Calu3 (cell line): ENCODE results near the gene RNF44. TPM values are rescaled to one million over a fixed set of nuclear protein-coding genes. Genes with fewer than 3 reads are reported as not detected.
A peak's percentile ranks its signal among the peaks of the same experiment; 100 is the strongest.

Experiments
- Bru-seq: library from RNA; stranded (reverse); fragments of 400-500 nt; gene quantifications from one replicate; lab custom pipeline; 2021; lab: Mats Ljungman, UMichigan
- BruChase-seq, 2 experiments: library from RNA; stranded (reverse); fragments of 400-500 nt; gene quantifications; one replicate each; lab custom pipeline; 2021; lab: Mats Ljungman, UMichigan
- BruUV-seq: library from RNA; stranded (reverse); fragments of 400-500 nt; replicated peaks from 2 replicates; lab custom pipeline; 2021; lab: Mats Ljungman, UMichigan
- CTCF ChIA-PET: fragments of 300-600 bp; sonication (Branson Sonifier 250); formaldehyde crosslinking; loops from one replicate; lab custom pipeline; 2022; ENCODE audit warnings: antibody characterized with exemption; lab: Charles Lee
- DNase-seq: peaks from one replicate; pipeline ENCODE4 v3.0.0; 2022
- H3K27ac Mint-ChIP-seq: one replicate; pipeline ENCODE4 v1.8.0; 2022; ENCODE audit warnings: mixed read lengths; ENCODE audit not compliant: unreplicated experiment
- H3K27me3 Mint-ChIP-seq: one replicate; pipeline ENCODE4 v1.8.0; 2022; ENCODE audit warnings: mixed read lengths; ENCODE audit not compliant: unreplicated experiment
- H3K36me3 Mint-ChIP-seq: one replicate; pipeline ENCODE4 v1.8.0; 2022; ENCODE audit warnings: mild to moderate bottlenecking, moderate library complexity, mixed read lengths; ENCODE audit not compliant: insufficient read depth, unreplicated experiment
- H3K4me1 Mint-ChIP-seq: one replicate; pipeline ENCODE4 v1.8.0; 2022; ENCODE audit warnings: mild to moderate bottlenecking, low read depth, mixed read lengths; ENCODE audit not compliant: unreplicated experiment
- H3K4me3 Mint-ChIP-seq: one replicate; pipeline ENCODE4 v1.8.0; 2022; ENCODE audit warnings: mild to moderate bottlenecking, low read depth, moderate library complexity, mixed read lengths; ENCODE audit not compliant: unreplicated experiment
- H3K9me3 Mint-ChIP-seq: one replicate; pipeline ENCODE4 v1.8.0; 2022; ENCODE audit warnings: low read depth, mixed read lengths; ENCODE audit not compliant: unreplicated experiment
- intact Hi-C: fragments of 100-400 bp; cut with micrococcal nuclease; formaldehyde crosslinking; loops from one replicate; pipeline ENCODE4 v1.10.0; 2022; ENCODE audit not compliant: unreplicated experiment
- long read RNA-seq: library from polyadenylated mRNA; stranded (forward); transcript quantifications from one replicate; pipeline ENCODE4 v2.0.0, GENCODE V29; 2022
- total RNA-seq: library from RNA; stranded (reverse); gene quantifications from 2 replicates; pipeline ENCODE4 v1.2.3, GENCODE V29; 2022
- TF ChIP-seq, protein P1 (sequence below): fragments of 200-600 bp; IDR thresholded peaks from one replicate; pipeline ENCODE4 v1.8.0; 2022; ENCODE audit warnings: antibody characterized with exemption; ENCODE audit not compliant: unreplicated experiment

The RNF44 gene
- total RNA-seq (76.9 and 82.3 TPM in 2 replicates), Bru-seq, nascent RNA (percentile 73 among the genes with signal in this experiment), BruChase-seq, experiment 1, labeled RNA remaining after a 6-hour chase (percentile 90 among the genes with signal in this experiment), BruChase-seq, experiment 2, labeled RNA remaining after a 2-hour chase (percentile 93 among the genes with signal in this experiment)
- long read RNA-seq, partial matches to known transcripts: 4 of 58 reads
- long read RNA-seq, other reads (novel, unspliced or antisense): 53 of 58 reads

DNA sequence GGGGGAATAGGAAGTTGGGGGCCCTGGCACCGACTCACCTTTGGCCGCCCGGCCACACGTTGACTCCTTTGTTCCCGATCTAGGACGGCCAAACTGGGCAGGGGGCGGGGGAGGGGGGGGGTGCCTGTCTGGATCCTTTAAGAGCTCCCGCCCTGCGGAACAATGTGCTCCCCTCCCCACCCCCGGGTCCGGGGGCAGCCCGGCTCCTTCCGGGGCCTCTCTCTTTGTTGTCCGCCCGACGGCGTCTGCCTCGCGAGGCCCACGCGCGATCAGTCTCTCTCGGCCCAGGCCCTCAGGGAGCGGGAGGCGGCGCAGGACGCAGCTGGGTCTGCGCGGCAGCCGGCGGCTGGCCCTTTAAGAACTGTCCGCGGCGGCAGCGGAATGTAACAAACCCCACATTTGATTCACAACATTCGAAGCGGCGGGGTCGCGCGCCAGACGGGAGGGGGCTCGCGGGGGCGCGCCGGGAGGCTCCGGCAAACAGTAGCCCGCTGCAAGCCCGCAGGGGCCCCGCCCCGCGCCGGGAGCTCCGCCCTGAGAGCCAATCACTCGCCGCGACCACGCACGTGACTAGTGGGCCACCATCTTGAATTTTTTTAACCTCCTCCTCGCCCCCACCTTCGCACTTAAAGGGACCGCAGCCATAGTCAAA lies at the start of gene RNF44:
Gene RNF44 (minus strand): TSS at position 501 of the 652 bp plus-strand sequence. CDS start 4,930 bp downstream, outside the sequence.
- Mint-ChIP-seq H3K4me1 (peaks cover 74% of the 10 kb centered on the region), H3K36me3 (peaks cover 56% of the 10 kb centered on the region), H3K27me3 (no peaks in the 10 kb centered on the region), H3K4me3 (peak within 1 kb of the TSS; percentile 96), H3K9me3 (no peaks in the 10 kb centered on the region), H3K27ac (peak within 1 kb of the TSS; percentile 97)
- intact Hi-C loops: loop anchor here (5.0 kb wide), 1 partner anchor 120 kb away; the partner anchor contains the start of gene CLTB
- TF ChIP-seq, protein P1, sequence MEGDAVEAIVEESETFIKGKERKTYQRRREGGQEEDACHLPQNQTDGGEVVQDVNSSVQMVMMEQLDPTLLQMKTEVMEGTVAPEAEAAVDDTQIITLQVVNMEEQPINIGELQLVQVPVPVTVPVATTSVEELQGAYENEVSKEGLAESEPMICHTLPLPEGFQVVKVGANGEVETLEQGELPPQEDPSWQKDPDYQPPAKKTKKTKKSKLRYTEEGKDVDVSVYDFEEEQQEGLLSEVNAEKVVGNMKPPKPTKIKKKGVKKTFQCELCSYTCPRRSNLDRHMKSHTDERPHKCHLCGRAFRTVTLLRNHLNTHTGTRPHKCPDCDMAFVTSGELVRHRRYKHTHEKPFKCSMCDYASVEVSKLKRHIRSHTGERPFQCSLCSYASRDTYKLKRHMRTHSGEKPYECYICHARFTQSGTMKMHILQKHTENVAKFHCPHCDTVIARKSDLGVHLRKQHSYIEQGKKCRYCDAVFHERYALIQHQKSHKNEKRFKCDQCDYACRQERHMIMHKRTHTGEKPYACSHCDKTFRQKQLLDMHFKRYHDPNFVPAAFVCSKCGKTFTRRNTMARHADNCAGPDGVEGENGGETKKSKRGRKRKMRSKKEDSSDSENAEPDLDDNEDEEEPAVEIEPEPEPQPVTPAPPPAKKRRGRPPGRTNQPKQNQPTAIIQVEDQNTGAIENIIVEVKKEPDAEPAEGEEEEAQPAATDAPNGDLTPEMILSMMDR: no peak
- no TSS peak for BruUV-seq
- peak; percentile 100 for DNase-seq
- CTCF ChIA-PET: interaction anchor here (0.6 to 3.6 kb wide), 10 partner anchors 13 to 124 kb away, joined by 3 to 19 read pairs (median 8); partner anchors contain the start of genes CDHR2, EIF4E1B, FAF2 and SNCB

DNA sequence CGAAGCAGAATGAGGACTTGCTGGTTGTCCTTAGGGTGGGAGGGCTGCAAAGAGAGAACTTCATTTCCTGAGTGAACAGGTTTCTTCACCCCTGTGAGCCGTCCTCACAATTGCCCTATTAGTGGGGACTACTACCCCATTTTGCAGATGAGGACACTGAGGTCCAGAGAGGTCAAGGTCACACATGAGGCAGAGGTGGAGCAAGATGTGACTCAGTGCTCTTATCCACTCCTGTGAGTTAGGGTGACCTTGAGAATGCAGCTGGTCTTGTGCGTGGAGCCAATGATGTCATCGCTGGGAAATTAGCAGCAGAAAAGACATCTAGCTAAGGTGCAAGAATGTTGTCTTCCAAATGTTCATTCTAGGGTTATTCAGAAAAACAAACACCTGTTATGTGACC lies 45.9 kb upstream of the RNF44 start:
- H3K9me3 Mint-ChIP-seq: peaks cover 2% of the 10 kb centered on the region
- H3K4me1 Mint-ChIP-seq: no peaks in the 10 kb centered on the region
- no TSS peak for BruUV-seq
- H3K27ac Mint-ChIP-seq: no peak overlapping the region
- no peaks in the 10 kb centered on the region for H3K36me3 Mint-ChIP-seq
- intact Hi-C loops: no loop called here
- no peak for DNase-seq
- TF ChIP-seq, protein P1: no peak
- CTCF ChIA-PET: interaction anchor here (0.6 kb wide), 1 partner anchor 13 kb away, joined by 3 read pairs; no protein-coding TSS in a partner anchor
- no peak overlapping the region for H3K4me3 Mint-ChIP-seq
- H3K27me3 Mint-ChIP-seq: no peaks in the 10 kb centered on the region

DNA sequence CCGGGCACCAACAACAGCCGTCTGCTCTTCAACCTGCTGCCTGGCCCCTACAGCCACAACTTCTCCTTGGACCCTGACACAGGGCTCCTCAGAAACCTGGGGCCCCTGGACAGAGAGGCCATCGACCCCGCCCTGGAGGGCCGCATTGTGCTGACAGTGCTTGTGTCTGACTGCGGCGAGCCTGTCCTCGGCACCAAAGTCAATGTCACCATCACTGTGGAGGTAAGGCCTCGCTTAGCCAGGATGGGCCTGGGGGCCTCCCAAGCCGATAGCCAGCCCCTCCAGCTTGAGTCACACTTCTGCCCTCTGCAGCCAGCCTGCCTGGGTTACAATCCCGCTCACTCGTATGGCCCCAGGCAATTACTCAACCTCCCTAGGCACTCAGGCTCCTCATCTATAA lies 44.2 kb upstream of the RNF44 start:
- H3K27ac Mint-ChIP-seq: no peak overlapping the region

DNA sequence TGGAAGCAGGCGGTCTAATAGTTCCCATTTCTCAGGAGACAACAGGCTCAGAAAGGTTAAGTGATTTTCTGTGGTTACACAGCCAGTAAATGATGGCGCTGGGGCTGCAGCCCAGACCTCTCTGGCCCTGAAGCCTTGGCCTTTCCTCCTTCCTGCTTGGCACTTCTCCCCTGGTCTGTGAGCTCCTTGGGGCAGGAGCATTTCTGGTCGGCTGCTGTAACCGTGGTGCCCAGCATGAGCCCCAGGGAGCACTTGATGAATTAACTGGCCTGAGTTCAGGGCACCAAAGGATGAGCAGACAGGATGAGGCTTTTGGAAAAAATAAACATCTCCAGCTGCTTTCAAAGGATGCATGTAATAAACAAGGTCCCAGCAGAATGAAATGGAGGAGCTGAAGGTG lies 42.1 kb upstream of the RNF44 start:
- H3K36me3 Mint-ChIP-seq: no peaks in the 10 kb centered on the region
- H3K4me3 Mint-ChIP-seq: no peak overlapping the region
- intact Hi-C loops: no loop called here
- no peaks in the 10 kb centered on the region for H3K4me1 Mint-ChIP-seq
- no peak for DNase-seq
- no peaks in the 10 kb centered on the region for H3K27me3 Mint-ChIP-seq
- TF ChIP-seq, protein P1: no peak
- no TSS peak for BruUV-seq
- CTCF ChIA-PET: no interaction called here
- H3K27ac Mint-ChIP-seq: no peak overlapping the region
- no peaks in the 10 kb centered on the region for H3K9me3 Mint-ChIP-seq

More for the DNA sequence above, 44.2 kb upstream of the RNF44 start:
- no peaks in the 10 kb centered on the region for H3K36me3 Mint-ChIP-seq
- DNase-seq: no peak
- TF ChIP-seq, protein P1: no peak
- no peaks in the 10 kb centered on the region for H3K9me3 Mint-ChIP-seq
- no peaks in the 10 kb centered on the region for H3K4me1 Mint-ChIP-seq
- no peaks in the 10 kb centered on the region for H3K27me3 Mint-ChIP-seq
- no peak overlapping the region for H3K4me3 Mint-ChIP-seq
- intact Hi-C loops: no loop called here
- BruUV-seq: no TSS peak
- CTCF ChIA-PET: interaction anchor here (0.6 kb wide), 1 partner anchor 150 kb away, joined by 3 read pairs; no protein-coding TSS in a partner anchor
